HS-5 (cell line): ENCODE measurements around the gene ZCCHC8.

Experiments
- DNase-seq: peaks from one replicate; pipeline ENCODE4 v3.0.0-alpha.2; 2012; ENCODE audit warnings: low read depth

Gene ZCCHC8

GRCh38 chr12:122427403-122427802 is 73.3 kb downstream of the ZCCHC8 start:
- no peak for DNase-seq

DNA sequence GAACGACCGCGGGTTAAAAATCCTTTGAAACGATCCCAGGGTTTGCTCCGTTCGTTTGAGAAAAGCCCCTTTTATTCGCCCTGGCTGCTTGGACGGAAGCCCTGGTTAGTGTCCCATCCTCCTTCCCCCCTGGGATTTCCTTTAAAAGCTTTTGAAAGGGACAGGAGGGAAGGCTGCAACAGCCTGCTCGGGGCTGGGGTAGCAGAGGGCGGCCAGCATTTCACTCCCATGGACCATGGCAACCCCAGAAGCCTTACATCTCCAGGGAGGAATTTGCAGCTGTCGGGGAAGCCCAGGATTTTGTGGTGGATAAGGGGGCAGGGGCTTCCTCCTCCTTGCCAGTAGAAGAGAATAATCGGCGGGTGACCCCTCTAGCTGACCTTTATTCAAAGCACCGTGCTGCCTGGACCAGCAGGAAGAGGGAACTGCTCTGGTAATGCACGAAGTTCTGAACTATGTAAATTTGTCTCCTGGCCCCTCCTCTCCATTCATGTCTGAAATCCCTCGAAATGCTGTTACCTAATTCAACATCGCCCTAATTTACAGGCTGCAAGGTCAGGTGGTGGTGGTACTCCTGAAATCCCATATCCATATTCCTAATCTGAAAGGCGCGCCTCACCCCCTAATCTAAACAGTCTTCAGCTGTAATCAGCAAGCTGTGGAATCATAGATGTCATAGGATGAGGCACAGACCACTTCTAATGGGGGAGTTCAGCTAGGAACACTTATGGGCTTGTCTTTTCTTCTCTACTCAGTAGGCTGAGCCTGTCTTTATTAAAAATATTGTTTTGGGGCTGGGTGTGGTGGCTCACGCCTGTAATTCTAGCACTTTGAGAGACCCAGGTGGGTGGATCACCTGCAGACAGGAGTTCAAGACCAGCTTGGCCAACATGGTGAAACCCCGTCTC is 77.2 kb downstream of the ZCCHC8 start:
- no peak for DNase-seq

GRCh38 chr12:122422730-122423257 is 77.9 kb downstream of the ZCCHC8 start:
- no peak for DNase-seq

- DNase-seq = no peak
Observed at GRCh38 chr12:122421821-122422729, 78.7 kb downstream of the ZCCHC8 start, which contains the start of gene CLIP1. Gene CLIP1 (minus strand): TSS chr12:122422669. CDS start chr12:122380452, 42,217 bp downstream.
